Gastroesophageal sphincter (tissue), 4 donors: ENCODE measurements around the gene TEC. TPM values are rescaled to one million over a fixed set of nuclear protein-coding genes. Genes with fewer than 3 reads are reported as not detected.

Experiments
- ATAC-seq: fragments of 150-250 bp; one replicate; pipeline ENCODE4 v1.9.1; 2016; ENCODE audit warnings: mild to moderate bottlenecking, moderate library complexity
- H3K27ac ChIP-seq, 4 donors: fragments of 200-600 bp; sonication (generic) in 3 of 4; 1 replicate in 3 of 4; 2 replicates in 1 of 4; pipeline ENCODE4 v1.5.1; 2016 to 2019
- H3K27me3 ChIP-seq: fragments of 200-600 bp; sonication (generic); one replicate; pipeline ENCODE4 v1.5.1; 2019
- H3K36me3 ChIP-seq, 2 donors: fragments of 200-600 bp; sonication (generic); one replicate each; pipeline ENCODE4 v1.5.1; 2019; ENCODE audit warnings: control low read depth in 1 of 2
- H3K4me1 ChIP-seq, 3 donors: fragments of 200-600 bp; sonication (generic); 1 replicate in 2 of 3; 2 replicates in 1 of 3; pipeline ENCODE4 v1.5.1; 2016 to 2019; ENCODE audit warnings: control low read depth in 2 of 3
- H3K4me3 ChIP-seq, 2 donors: fragments of 200-600 bp; sonication (generic); one replicate each; pipeline ENCODE4 v1.5.1; 2019; ENCODE audit warnings: mild to moderate bottlenecking in 1 of 2, moderate library complexity in 1 of 2
- H3K9me3 ChIP-seq, 3 donors: fragments of 200-600 bp; sonication (generic); one replicate each; pipeline ENCODE4 v1.5.1; 2017 to 2019; ENCODE audit warnings: control low read depth in 2 of 3
- EP300 ChIP-seq: sonication (generic); formaldehyde crosslinking; IDR thresholded peaks from one replicate; pipeline ENCODE4 v1.6.1; 2017; ENCODE audit warnings: antibody characterized with exemption, mild to moderate bottlenecking
- POLR2A ChIP-seq, 2 donors: fragments of 450-650 bp; IDR thresholded peaks; one replicate each; pipeline ENCODE4 v1.6.1; 2017; ENCODE audit warnings: antibody characterized with exemption in 2 of 2, mild to moderate bottlenecking in 2 of 2, moderate library complexity in 1 of 2
- POLR2AphosphoS5 ChIP-seq: sonication (generic); formaldehyde crosslinking; IDR thresholded peaks from one replicate; pipeline ENCODE4 v1.6.1; 2017; ENCODE audit warnings: antibody characterized with exemption
- WGBS, 2 donors: methylation state at CpG; one replicate each; pipeline ENCODE4 v1.1.5; 2018; ENCODE audit warnings: low coverage in 1 of 2; 5-methylcytosine and 5-hydroxymethylcytosine counted together
- total RNA-seq, 4 donors: library from RNA; depleted of rRNA; stranded (reverse); fragments of >200 nt; gene quantifications; one replicate each; pipeline ENCODE4 v1.1.0, GENCODE V29; 2016
- TF ChIP-seq, protein P1 (sequence below), 4 experiments: fragments of 200-600 bp in 2 of 4; fragments of 450-650 bp in 2 of 4; sonication (generic) in 1 of 4; IDR thresholded peaks; one replicate each; pipeline ENCODE4 v1.5.1; 2017 to 2019; ENCODE audit warnings: antibody characterized with exemption in 4 of 4, mild to moderate bottlenecking in 2 of 4, moderate library complexity in 2 of 4

TEC gene
- total RNA-seq, 4 donors from 2014 or later: 1.9 to 6.5 (median 3.1) TPM

- 53 to 80% methylated on average over 6 of the region's 6 CpGs for WGBS, 2 donors
- Histone ChIP-seq H3K4me3 (no peak overlapping the region), H3K36me3 (no peaks in the 10 kb centered on the region), H3K4me1 (no peaks in the 10 kb centered on the region), H3K9me3 (no peaks in the 10 kb centered on the region), H3K27ac (no peak overlapping the region), H3K27me3 (no peaks in the 10 kb centered on the region)
- no peak for ATAC-seq
- TF ChIP-seq POLR2A (IDR thresholded peaks at IDR 0.05) (no peak), POLR2AphosphoS5 (no peak), EP300 (no peak)
- TF ChIP-seq, protein P1, sequence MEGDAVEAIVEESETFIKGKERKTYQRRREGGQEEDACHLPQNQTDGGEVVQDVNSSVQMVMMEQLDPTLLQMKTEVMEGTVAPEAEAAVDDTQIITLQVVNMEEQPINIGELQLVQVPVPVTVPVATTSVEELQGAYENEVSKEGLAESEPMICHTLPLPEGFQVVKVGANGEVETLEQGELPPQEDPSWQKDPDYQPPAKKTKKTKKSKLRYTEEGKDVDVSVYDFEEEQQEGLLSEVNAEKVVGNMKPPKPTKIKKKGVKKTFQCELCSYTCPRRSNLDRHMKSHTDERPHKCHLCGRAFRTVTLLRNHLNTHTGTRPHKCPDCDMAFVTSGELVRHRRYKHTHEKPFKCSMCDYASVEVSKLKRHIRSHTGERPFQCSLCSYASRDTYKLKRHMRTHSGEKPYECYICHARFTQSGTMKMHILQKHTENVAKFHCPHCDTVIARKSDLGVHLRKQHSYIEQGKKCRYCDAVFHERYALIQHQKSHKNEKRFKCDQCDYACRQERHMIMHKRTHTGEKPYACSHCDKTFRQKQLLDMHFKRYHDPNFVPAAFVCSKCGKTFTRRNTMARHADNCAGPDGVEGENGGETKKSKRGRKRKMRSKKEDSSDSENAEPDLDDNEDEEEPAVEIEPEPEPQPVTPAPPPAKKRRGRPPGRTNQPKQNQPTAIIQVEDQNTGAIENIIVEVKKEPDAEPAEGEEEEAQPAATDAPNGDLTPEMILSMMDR (IDR thresholded peaks at IDR 0.05): no peak
Measured at GRCh38 chr4:48114412-48114811, 155.2 kb downstream of the TEC start.

GRCh38 chr4:48112017-48112667 is 157.5 kb downstream of the TEC start:
- 78 to 89% methylated on average over 6 to 8 of the region's 8 CpGs for WGBS, 2 donors
- TF ChIP-seq, protein P1 (IDR thresholded peaks at IDR 0.05): no peak
- TF ChIP-seq POLR2AphosphoS5: no peak
- H3K4me1 ChIP-seq: no peaks in the 10 kb centered on the region
- no peak overlapping the region for H3K4me3 ChIP-seq
- ATAC-seq: no peak
- no peaks in the 10 kb centered on the region for H3K27me3 ChIP-seq
- H3K27ac ChIP-seq: no peak overlapping the region
- no peaks in the 10 kb centered on the region for H3K36me3 ChIP-seq
- no peaks in the 10 kb centered on the region for H3K9me3 ChIP-seq

DNA sequence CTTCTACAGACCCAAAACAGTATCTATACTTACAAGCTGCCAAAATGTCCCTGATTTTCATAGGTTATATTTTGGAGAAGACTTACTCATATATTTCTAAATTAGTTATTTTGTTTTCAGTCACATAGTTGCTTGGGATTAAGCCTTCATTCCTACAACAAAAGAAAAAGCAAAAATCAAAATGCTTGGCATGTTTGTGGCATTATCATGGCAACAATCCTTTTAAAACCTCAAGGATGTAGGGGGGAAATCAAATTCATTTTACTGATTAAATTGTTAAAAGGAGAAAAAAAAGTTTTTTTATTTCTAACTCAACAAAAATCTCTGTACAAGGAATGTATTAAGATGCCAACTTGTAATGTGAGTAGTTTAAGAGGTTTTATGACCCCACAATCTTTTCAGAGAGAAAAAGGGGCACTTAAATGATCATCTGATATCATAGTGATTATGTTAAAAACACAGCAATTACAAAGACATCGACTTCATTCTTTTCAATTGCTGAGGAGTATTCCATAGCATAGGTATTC is 159.1 kb downstream of the TEC start:
- WGBS, 2 donors: 82 to 100% methylated on average over 1 of the region's 1 CpG
- TF ChIP-seq POLR2AphosphoS5 (no peak), EP300 (no peak), POLR2A (IDR thresholded peaks at IDR 0.05) (no peak)
- TF ChIP-seq, protein P1 (IDR thresholded peaks at IDR 0.05): no peak
- no peak overlapping the region for H3K27ac ChIP-seq
- no peaks in the 10 kb centered on the region for H3K4me1 ChIP-seq
- no peak for ATAC-seq
- no peaks in the 10 kb centered on the region for H3K9me3 ChIP-seq
- no peaks in the 10 kb centered on the region for H3K27me3 ChIP-seq
- H3K4me3 ChIP-seq: no peak overlapping the region
- no peaks in the 10 kb centered on the region for H3K36me3 ChIP-seq

DNA sequence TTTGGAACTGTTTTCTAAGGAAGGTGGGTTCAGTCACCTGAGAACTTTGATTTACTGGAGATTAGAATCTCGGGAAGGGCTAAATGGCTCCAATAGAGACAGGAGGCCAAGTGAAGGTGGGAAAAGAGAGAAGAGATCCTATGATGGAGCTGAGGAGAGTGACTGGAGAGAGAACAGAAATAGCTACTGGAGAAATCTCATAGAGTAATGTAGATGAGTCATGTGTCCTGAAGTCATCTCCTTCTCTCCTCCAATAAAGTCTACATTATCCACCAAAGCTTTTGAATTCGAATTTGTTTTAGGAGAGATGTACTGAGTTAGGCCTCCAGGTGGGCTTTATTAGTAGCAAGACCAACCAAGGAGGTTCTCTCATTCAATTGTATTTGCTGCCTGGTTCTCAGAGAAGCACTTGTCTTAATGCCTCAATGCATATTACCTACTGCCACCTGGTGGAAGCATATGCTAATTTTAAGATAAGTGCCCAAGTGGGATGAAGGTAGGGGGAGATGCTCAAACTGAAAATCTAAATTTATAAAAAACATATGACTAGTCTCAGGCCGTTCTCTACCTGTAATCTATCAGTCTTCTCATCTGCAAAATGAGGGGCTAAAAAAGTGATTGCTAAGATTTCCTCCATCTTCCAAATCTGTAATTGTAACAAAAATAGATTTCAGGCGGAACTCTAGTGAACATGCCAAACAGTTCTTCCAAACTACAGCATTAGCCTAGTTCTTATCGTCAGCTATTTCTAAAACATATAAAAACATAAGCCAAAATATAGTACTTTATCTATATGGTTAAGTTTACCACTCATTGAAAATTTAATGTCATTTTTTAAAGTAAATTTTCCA is 160.0 kb downstream of the TEC start:
- ATAC-seq: no peak
- no peaks in the 10 kb centered on the region for H3K36me3 ChIP-seq
- no peaks in the 10 kb centered on the region for H3K4me1 ChIP-seq
- H3K27ac ChIP-seq: no peak overlapping the region
- H3K27me3 ChIP-seq: no peaks in the 10 kb centered on the region
- WGBS, 2 donors: 63 to 73% methylated on average over 5 of the region's 5 CpGs
- no peak overlapping the region for H3K4me3 ChIP-seq
- no peak for TF ChIP-seq EP300
- TF ChIP-seq POLR2A (IDR thresholded peaks at IDR 0.05): no peak
- TF ChIP-seq POLR2AphosphoS5: no peak
- TF ChIP-seq, protein P1 (IDR thresholded peaks at IDR 0.05): peak in 2 of 4 experiments; percentile 29 to 37
- no peaks in the 10 kb centered on the region for H3K9me3 ChIP-seq
